PFSK-1 (cell line): Measurements from ENCODE around the gene PAPOLB.

ENCODE experiments used
- FOXP2 ChIP-seq: optimal IDR thresholded peaks from 2 replicates; pipeline ENCODE3; 2011; ENCODE audit warnings: borderline replicate concordance, control low read depth, inconsistent platforms; ENCODE audit not compliant: insufficient read depth; ENCODE audit errors: extremely low read length, extremely low read depth
- POLR2AphosphoS5 ChIP-seq: IDR thresholded peaks from 2 replicates; pipeline ENCODE4 v1.6.1; 2012; ENCODE audit warnings: low read depth, mild to moderate bottlenecking, control low read depth, low read length, moderate library complexity
- REST ChIP-seq, 2 experiments: IDR thresholded peaks; 2 replicates each; pipeline versions ENCODE4 v1.6.1 to v1.8.0; 2011 to 2012; ENCODE audit warnings: low read depth in 2 of 2, low read length in 2 of 2, control low read depth in 1 of 2, inconsistent platforms in 1 of 2, mild to moderate bottlenecking in 1 of 2, moderate library complexity in 1 of 2; ENCODE audit not compliant: insufficient read depth in 1 of 2
- SIN3A ChIP-seq: IDR thresholded peaks from 2 replicates; pipeline ENCODE4 v1.6.1; 2012; ENCODE audit warnings: mild to moderate bottlenecking, low read length, moderate library complexity, borderline replicate concordance; ENCODE audit not compliant: insufficient read depth
- TAF1 ChIP-seq: IDR thresholded peaks from 2 replicates; pipeline ENCODE4 v1.6.1; 2012; ENCODE audit warnings: low read length, control low read depth, borderline replicate concordance; ENCODE audit not compliant: insufficient read depth

- TF ChIP-seq TAF1, result no peak
- no peak for TF ChIP-seq POLR2AphosphoS5
- TF ChIP-seq REST (IDR thresholded peaks at IDR 0.05; ENCODE audit: insufficient read depth in 1 of 2, low read depth in 2 of 2, low read length in 2 of 2), result no peak
- TF ChIP-seq SIN3A, result no peak
- no peak for TF ChIP-seq FOXP2
These were observed 23.1 kb downstream of the PAPOLB start for GRCh38 chr7:4838626-4839334.
